Neural cell (in vitro differentiated cells): ENCODE data around the gene YIF1B. TPM values are rescaled to one million over a fixed set of nuclear protein-coding genes. Genes with fewer than 3 reads are reported as not detected.

Experiments
- H2AFZ ChIP-seq: fragments of 200-600, 300-800 bp; sonication (generic), shearing (Covaris generic); 2 replicates; pipeline ENCODE4 v1.6.0; 2014; ENCODE audit warnings: low read depth, mild to moderate bottlenecking, antibody characterized with exemption, low read length, moderate library complexity
- H3F3A ChIP-seq: fragments of 200-600 bp; shearing (Covaris generic); 2 replicates; pipeline ENCODE4 v1.6.1; 2016; ENCODE audit warnings: mild to moderate bottlenecking, moderate library complexity, mixed read lengths, antibody characterized with exemption, low read length; ENCODE audit not compliant: insufficient read depth, poor library complexity, severe bottlenecking
- H3K27ac ChIP-seq: fragments of 200-600, 300-800 bp; sonication (generic), shearing (Covaris generic); 2 replicates; pipeline ENCODE4 v1.5.1; 2014; ENCODE audit warnings: mild to moderate bottlenecking, low read length, moderate library complexity
- H3K27me3 ChIP-seq: fragments of 300-800, 200-600 bp; sonication (generic), shearing (Covaris generic); 2 replicates; pipeline ENCODE4 v1.6.0; 2014; ENCODE audit warnings: mild to moderate bottlenecking, low read depth, low read length, moderate library complexity; ENCODE audit not compliant: insufficient read depth
- H3K36me3 ChIP-seq: fragments of 300-800, 200-600 bp; sonication (generic), shearing (Covaris generic); 2 replicates; pipeline ENCODE4 v1.5.1; 2014; ENCODE audit warnings: mild to moderate bottlenecking, antibody characterized with exemption, low read length, moderate library complexity; ENCODE audit not compliant: insufficient read depth
- H3K4me2 ChIP-seq: fragments of 300-800, 200-600 bp; sonication (generic), shearing (Covaris generic); 2 replicates; pipeline ENCODE4 v1.6.0; 2014; ENCODE audit warnings: mild to moderate bottlenecking, low read length
- H3K4me3 ChIP-seq: fragments of 300-800, 200-600 bp; sonication (generic), shearing (Covaris generic); 2 replicates; pipeline ENCODE4 v1.5.1; 2014; ENCODE audit warnings: mild to moderate bottlenecking, low read length, moderate library complexity
- H3K79me2 ChIP-seq: fragments of 200-600 bp; shearing (Covaris generic); replicated peaks from 2 replicates; pipeline ENCODE4 v1.6.0; 2014; ENCODE audit warnings: mild to moderate bottlenecking, low read length, moderate library complexity; ENCODE audit not compliant: insufficient read depth
- H3K9ac ChIP-seq: fragments of 300-800, 200-600 bp; sonication (generic), shearing (Covaris generic); 2 replicates; pipeline ENCODE4 v1.6.1; 2016; ENCODE audit warnings: mild to moderate bottlenecking, low read length, mixed read lengths
- H3K9me2 ChIP-seq: fragments of 200-600 bp; shearing (Covaris generic); 2 replicates; pipeline ENCODE4 v1.6.1; 2016; ENCODE audit warnings: mild to moderate bottlenecking, low read length, mixed read lengths; ENCODE audit not compliant: insufficient read depth
- H3K9me3 ChIP-seq: fragments of 200-600, 300-800 bp; sonication (generic), shearing (Covaris generic); 2 replicates; pipeline ENCODE4 v1.6.1; 2016; ENCODE audit warnings: mild to moderate bottlenecking, mixed run types, low read length, moderate library complexity, mixed read lengths
- H4K20me1 ChIP-seq: fragments of 200-600 bp; shearing (Covaris generic); 2 replicates; pipeline ENCODE4 v1.6.1; 2016; ENCODE audit warnings: mild to moderate bottlenecking, mixed run types; ENCODE audit not compliant: insufficient read depth
- CTCF ChIP-seq: fragments of 450-650 bp; IDR thresholded peaks from 2 replicates; pipeline ENCODE4 v1.5.1; 2014; ENCODE audit warnings: antibody characterized with exemption, mild to moderate bottlenecking, moderate library complexity; ENCODE audit not compliant: poor library complexity, severe bottlenecking
- EP300 ChIP-seq: fragments of 450-650 bp; conservative IDR thresholded peaks from 2 replicates; pipeline ENCODE4 v1.6.1; 2014; ENCODE audit warnings: antibody characterized with exemption, mild to moderate bottlenecking, moderate library complexity; ENCODE audit not compliant: poor library complexity, severe bottlenecking
- EZH2 ChIP-seq: fragments of 200-600, 300-800 bp; shearing (Covaris generic), sonication (generic); IDR thresholded peaks from 2 replicates; pipeline ENCODE4 v1.6.1; 2014; ENCODE audit warnings: antibody characterized with exemption, low read length, borderline replicate concordance, mild to moderate bottlenecking; ENCODE audit not compliant: insufficient read depth, poor library complexity, severe bottlenecking
- MXI1 ChIP-seq: fragments of 450-650 bp; conservative IDR thresholded peaks from 2 replicates; pipeline ENCODE4 v1.6.1; 2014; ENCODE audit warnings: antibody characterized with exemption, mild to moderate bottlenecking; ENCODE audit not compliant: poor library complexity, severe bottlenecking
- POLR2AphosphoS5 ChIP-seq: IDR thresholded peaks from 2 replicates; pipeline ENCODE4 v1.6.1; 2012
- RAD21 ChIP-seq: fragments of 450-650 bp; conservative IDR thresholded peaks from 2 replicates; pipeline ENCODE4 v1.6.1; 2014; ENCODE audit warnings: antibody characterized with exemption, mild to moderate bottlenecking, moderate library complexity
- REST ChIP-seq: IDR thresholded peaks from 2 replicates; pipeline ENCODE4 v1.6.1; 2012; ENCODE audit warnings: borderline replicate concordance
- SMC3 ChIP-seq: fragments of 450-650 bp; conservative IDR thresholded peaks from 2 replicates; pipeline ENCODE4 v1.6.1; 2014; ENCODE audit warnings: antibody characterized with exemption, mild to moderate bottlenecking, moderate library complexity; ENCODE audit not compliant: poor library complexity
- TAF1 ChIP-seq: IDR thresholded peaks from 2 replicates; pipeline ENCODE4 v1.6.1; 2012; ENCODE audit warnings: low read depth
- polyA plus RNA-seq: library from polyadenylated mRNA; depleted of rRNA; stranded (reverse); fragments of >200 nt; gene quantifications from 2 replicates; pipeline ENCODE4 v1.2.3, GENCODE V29; 2014

Gene YIF1B
- polyA plus RNA-seq, 1 donor from 2014 or later, result 84.0 TPM

GRCh38 chr19:38270587-38271167, 45.1 kb downstream of the YIF1B start:
- Histone ChIP-seq H3K9me3 (no peaks in the 10 kb centered on the region), H3K27ac (no peak overlapping the region), H3K36me3 (no peaks in the 10 kb centered on the region), H3K9me2 (no peaks in the 10 kb centered on the region), H3K4me2 (no peak overlapping the region), H3F3A (no peaks in the 10 kb centered on the region), H3K79me2 (no peaks in the 10 kb centered on the region), H3K4me3 (no peak overlapping the region), H3K9ac (no peak overlapping the region), H4K20me1 (no peaks in the 10 kb centered on the region), H3K27me3 (no peaks in the 10 kb centered on the region), H2AFZ (no peak overlapping the region)
- TF ChIP-seq SMC3 (no peak), REST (no peak), MXI1 (no peak), TAF1 (no peak), EP300 (no peak), POLR2AphosphoS5 (no peak), EZH2 (no peak), RAD21 (no peak), CTCF (no peak)

GRCh38 chr19:38268539-38268938, 47.2 kb downstream of the YIF1B start:
- Histone ChIP-seq H3K9ac (no peak overlapping the region), H3K27ac (no peak overlapping the region), H3K27me3 (no peaks in the 10 kb centered on the region), H3K9me2 (no peaks in the 10 kb centered on the region), H3F3A (no peaks in the 10 kb centered on the region), H3K36me3 (no peaks in the 10 kb centered on the region), H4K20me1 (no peaks in the 10 kb centered on the region), H3K4me3 (no peak overlapping the region), H2AFZ (no peak overlapping the region), H3K4me2 (no peak overlapping the region), H3K79me2 (no peaks in the 10 kb centered on the region), H3K9me3 (no peaks in the 10 kb centered on the region)
- TF ChIP-seq TAF1 (no peak), POLR2AphosphoS5 (no peak), EP300 (no peak), EZH2 (no peak), RAD21 (no peak), CTCF (no peak), SMC3 (no peak), MXI1 (no peak), REST (no peak)
